ENCODE data around the gene RHBDL1.
A peak's percentile ranks its signal among the peaks of the same experiment; 100 is the strongest.

The RHBDL1 gene

GRCh38 chr16:660132-660458, 15.4 kb upstream of the RHBDL1 start:
- DNase-seq (ENCODE audit: extremely low spot score), result no peak
- no peak for TF ChIP-seq CTCF (IDR thresholded peaks at IDR 0.05; ENCODE audit: control extremely low read depth, extremely low read depth, low read depth, missing control alignments)
- ChIA-PET CTCF (interaction anchor here (0.8 to 7.3 kb wide), 3 partner anchors 10 to 21 kb away, joined by 3 to 57 read pairs (median 12); partner anchors contain the start of genes RHBDL1, STUB1 and WDR90), POLR2A (no interaction called here)

- ChIA-PET POLR2A (no interaction called here), CTCF (interaction anchor here (3.0 to 7.3 kb wide), 2 partner anchors 10 to 21 kb away, joined by 12 to 57 read pairs; partner anchors contain the start of genes STUB1 and WDR90)
- peak; percentile 95 for DNase-seq (ENCODE audit: extremely low spot score)
- TF ChIP-seq CTCF (IDR thresholded peaks at IDR 0.05; ENCODE audit: control extremely low read depth, extremely low read depth, low read depth, missing control alignments), result peak; percentile 54
These were observed 14.8 kb upstream of the RHBDL1 start for GRCh38 chr16:660459-661183.

GRCh38 chr16:661184-661821, 14.2 kb upstream of the RHBDL1 start:
- no peak for TF ChIP-seq CTCF (IDR thresholded peaks at IDR 0.05; ENCODE audit: control extremely low read depth, extremely low read depth, low read depth, missing control alignments)
- DNase-seq (ENCODE audit: extremely low spot score), result no peak
- ChIA-PET CTCF (interaction anchor here (1.0 to 7.3 kb wide), 3 partner anchors 11 to 25 kb away, joined by 3 to 57 read pairs (median 12); partner anchors contain the start of genes METTL26, STUB1 and WDR90), POLR2A (no interaction called here)

GRCh38 chr16:662095-662494, 13.4 kb upstream of the RHBDL1 start:
- ChIA-PET CTCF (interaction anchor here (1.0 to 7.3 kb wide), 3 partner anchors 12 to 26 kb away, joined by 3 to 57 read pairs (median 3); partner anchors contain the start of genes METTL26, RHBDL1 and WDR90), POLR2A (no interaction called here)
- TF ChIP-seq CTCF (IDR thresholded peaks at IDR 0.05; ENCODE audit: control extremely low read depth, extremely low read depth, low read depth, missing control alignments), result no peak
- DNase-seq (ENCODE audit: extremely low spot score), result no peak

GRCh38 chr16:662597-662996, 12.9 kb upstream of the RHBDL1 start:
- no peak for TF ChIP-seq CTCF (IDR thresholded peaks at IDR 0.05; ENCODE audit: control extremely low read depth, extremely low read depth, low read depth, missing control alignments)
- DNase-seq (ENCODE audit: extremely low spot score), result no peak
- POLR2A ChIA-PET, result no interaction called here
- CTCF ChIA-PET, result interaction anchor here (1.2 to 7.3 kb wide), 3 partner anchors 12 to 18 kb away, joined by 3 to 57 read pairs (median 3); partner anchors contain the start of genes RHBDL1, STUB1 and WDR90

GRCh38 chr16:666572-666971, 8.9 kb upstream of the RHBDL1 start:
- TF ChIP-seq CTCF (IDR thresholded peaks at IDR 0.05; ENCODE audit: control extremely low read depth, extremely low read depth, low read depth, missing control alignments), result no peak
- CTCF ChIA-PET, result interaction anchor here (1.2 to 5.5 kb wide), 2 partner anchors 10 to 13 kb away, joined by 4 to 28 read pairs; partner anchors contain the start of gene STUB1
- DNase-seq (ENCODE audit: extremely low spot score), result no peak
- POLR2A ChIA-PET, result no interaction called here
